Peyer's patch (tissue), 4 donors: ENCODE measurements around the gene KRT79.

ENCODE experiments used
- POLR2A ChIP-seq, 2 donors: fragments of 450-650 bp; IDR thresholded peaks; one replicate each; pipeline ENCODE4 v1.5.1; 2017; ENCODE audit warnings: antibody characterized with exemption in 2 of 2, mild to moderate bottlenecking in 2 of 2, moderate library complexity in 2 of 2
- TF ChIP-seq, protein P1 (sequence below), 6 experiments: fragments of 450-650 bp in 4 of 6; fragments of 200-600 bp in 2 of 6; sonication (generic) in 1 of 6; IDR thresholded peaks; one replicate each; pipeline ENCODE4 v1.5.1; 2017 to 2019; ENCODE audit warnings: antibody characterized with exemption in 6 of 6, mild to moderate bottlenecking in 3 of 6, moderate library complexity in 1 of 6

DNA sequence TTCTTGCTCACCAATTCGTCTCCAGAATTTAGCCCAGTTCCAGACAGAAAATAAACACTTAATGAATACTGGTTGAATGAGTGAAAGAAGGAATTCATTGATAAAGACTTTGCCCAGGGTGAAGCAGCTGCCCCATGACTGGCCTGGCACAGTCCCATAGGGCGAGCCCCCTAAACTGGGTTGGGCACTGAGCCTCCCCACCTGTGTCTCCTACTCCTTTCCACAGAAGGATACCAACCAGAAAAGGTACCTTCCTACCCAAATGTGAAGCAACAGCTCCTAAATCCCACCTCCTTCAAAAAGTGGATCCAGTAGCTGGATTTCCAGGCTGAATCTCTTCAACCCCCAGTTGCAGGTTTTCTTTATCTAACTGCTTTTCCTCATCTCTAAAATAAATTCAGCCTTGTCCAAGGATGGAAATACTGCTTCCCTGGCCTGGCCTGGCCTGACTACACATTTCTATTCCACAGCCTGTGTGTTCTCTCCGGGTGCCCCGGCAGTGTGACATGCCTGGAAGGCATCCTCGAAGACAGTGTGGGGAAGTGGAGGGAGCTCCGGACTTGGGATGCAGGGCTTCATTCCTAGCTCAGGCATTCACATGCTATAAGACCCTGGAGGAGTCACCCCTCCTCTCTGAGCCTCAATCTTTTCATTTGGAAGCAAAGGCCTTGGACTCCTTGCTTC is 45.8 kb downstream of the KRT79 start:
- TF ChIP-seq, protein P1, sequence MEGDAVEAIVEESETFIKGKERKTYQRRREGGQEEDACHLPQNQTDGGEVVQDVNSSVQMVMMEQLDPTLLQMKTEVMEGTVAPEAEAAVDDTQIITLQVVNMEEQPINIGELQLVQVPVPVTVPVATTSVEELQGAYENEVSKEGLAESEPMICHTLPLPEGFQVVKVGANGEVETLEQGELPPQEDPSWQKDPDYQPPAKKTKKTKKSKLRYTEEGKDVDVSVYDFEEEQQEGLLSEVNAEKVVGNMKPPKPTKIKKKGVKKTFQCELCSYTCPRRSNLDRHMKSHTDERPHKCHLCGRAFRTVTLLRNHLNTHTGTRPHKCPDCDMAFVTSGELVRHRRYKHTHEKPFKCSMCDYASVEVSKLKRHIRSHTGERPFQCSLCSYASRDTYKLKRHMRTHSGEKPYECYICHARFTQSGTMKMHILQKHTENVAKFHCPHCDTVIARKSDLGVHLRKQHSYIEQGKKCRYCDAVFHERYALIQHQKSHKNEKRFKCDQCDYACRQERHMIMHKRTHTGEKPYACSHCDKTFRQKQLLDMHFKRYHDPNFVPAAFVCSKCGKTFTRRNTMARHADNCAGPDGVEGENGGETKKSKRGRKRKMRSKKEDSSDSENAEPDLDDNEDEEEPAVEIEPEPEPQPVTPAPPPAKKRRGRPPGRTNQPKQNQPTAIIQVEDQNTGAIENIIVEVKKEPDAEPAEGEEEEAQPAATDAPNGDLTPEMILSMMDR (IDR thresholded peaks at IDR 0.05), result no peak
- TF ChIP-seq POLR2A (IDR thresholded peaks at IDR 0.05), result no peak
